A673 (cell line): ENCODE results near the gene LMCD1. TPM values are rescaled to one million over a fixed set of nuclear protein-coding genes. Genes with fewer than 3 reads are reported as not detected.

ENCODE experiments used
- BruUV-seq: library from RNA; stranded (reverse); fragments of 400-500 nt; replicated peaks from 2 replicates; lab custom pipeline; 2021; lab: Mats Ljungman, UMichigan
- CTCF ChIA-PET: fragments of 300-600 bp; sonication (Branson Sonifier 250); formaldehyde crosslinking; loops from one replicate; lab custom pipeline; 2022; ENCODE audit warnings: antibody characterized with exemption; lab: Charles Lee
- POLR2A ChIA-PET: fragments of 300-600 bp; sonication (Branson Sonifier 250); formaldehyde crosslinking; loops from one replicate; lab custom pipeline; 2022; ENCODE audit warnings: antibody characterized with exemption; ENCODE audit not compliant: low non-redundant PET; lab: Charles Lee
- DNase-seq: peaks from one replicate; pipeline ENCODE4 v3.0.0-alpha.2; 2015; ENCODE audit warnings: low spot score
- H3K27ac ChIP-seq: fragments of 200-600 bp; sonication (generic); 2 replicates; pipeline ENCODE4 v1.5.1; 2016; ENCODE audit warnings: mixed run types, low read depth, mild to moderate bottlenecking, mixed read lengths, antibody characterized with exemption, low read length; ENCODE audit not compliant: poor library complexity, severe bottlenecking
- H3K27me3 ChIP-seq: fragments of 200-600 bp; sonication (generic); replicated peaks from 2 replicates; pipeline ENCODE4 v1.6.1; 2017; ENCODE audit warnings: mixed run types, low read depth, mild to moderate bottlenecking, mixed read lengths, antibody characterized with exemption, low read length; ENCODE audit not compliant: insufficient read depth, poor library complexity
- H3K36me3 ChIP-seq: fragments of 200-600 bp; sonication (generic); 2 replicates; pipeline ENCODE4 v1.6.1; 2016; ENCODE audit warnings: mixed run types, mild to moderate bottlenecking, mixed read lengths, antibody characterized with exemption, low read length; ENCODE audit not compliant: insufficient read depth, poor library complexity, severe bottlenecking
- H3K4me1 ChIP-seq: fragments of 200-600 bp; sonication (generic); 2 replicates; pipeline ENCODE4 v1.6.1; 2017; ENCODE audit warnings: mixed run types, mild to moderate bottlenecking, mixed read lengths, antibody characterized with exemption, low read length; ENCODE audit not compliant: insufficient read depth, poor library complexity, severe bottlenecking
- H3K4me3 ChIP-seq: fragments of 200-600 bp; sonication (generic); 2 replicates; pipeline ENCODE4 v1.5.1; 2016; ENCODE audit warnings: low read depth, mixed run types, mild to moderate bottlenecking, mixed read lengths, low read length; ENCODE audit not compliant: poor library complexity, severe bottlenecking
- H3K9me3 ChIP-seq: fragments of 200-600 bp; sonication (generic); 2 replicates; pipeline ENCODE4 v1.6.1; 2016; ENCODE audit warnings: mixed run types, low read depth, mild to moderate bottlenecking, mixed read lengths, antibody characterized with exemption, low read length; ENCODE audit not compliant: poor library complexity, severe bottlenecking
- EZH2 ChIP-seq: fragments of 200-600 bp; sonication (generic); IDR thresholded peaks from 2 replicates; pipeline ENCODE4 v1.6.1; 2017; ENCODE audit warnings: borderline replicate concordance, low read depth, mild to moderate bottlenecking, mixed read lengths, antibody characterized with exemption, low read length; ENCODE audit not compliant: poor library complexity, severe bottlenecking
- intact Hi-C: fragments of 100-400 bp; cut with micrococcal nuclease; formaldehyde crosslinking; loops from one replicate; pipeline ENCODE4 v1.10.0; 2022; ENCODE audit not compliant: unreplicated experiment
- total RNA-seq: library from RNA; stranded (reverse); gene quantifications from 2 replicates; pipeline ENCODE4 v1.2.3, GENCODE V29; 2021
- TF ChIP-seq, protein P1 (sequence below): fragments of 300-800, 200-600 bp; sonication (generic); conservative IDR thresholded peaks from 2 replicates; pipeline ENCODE4 v1.5.1; 2017; ENCODE audit warnings: low read depth, mild to moderate bottlenecking, antibody characterized with exemption, low read length, moderate library complexity, mixed read lengths

The LMCD1 gene
- total RNA-seq, 1 experiment from 2014 or later, result 4.3 TPM

DNA sequence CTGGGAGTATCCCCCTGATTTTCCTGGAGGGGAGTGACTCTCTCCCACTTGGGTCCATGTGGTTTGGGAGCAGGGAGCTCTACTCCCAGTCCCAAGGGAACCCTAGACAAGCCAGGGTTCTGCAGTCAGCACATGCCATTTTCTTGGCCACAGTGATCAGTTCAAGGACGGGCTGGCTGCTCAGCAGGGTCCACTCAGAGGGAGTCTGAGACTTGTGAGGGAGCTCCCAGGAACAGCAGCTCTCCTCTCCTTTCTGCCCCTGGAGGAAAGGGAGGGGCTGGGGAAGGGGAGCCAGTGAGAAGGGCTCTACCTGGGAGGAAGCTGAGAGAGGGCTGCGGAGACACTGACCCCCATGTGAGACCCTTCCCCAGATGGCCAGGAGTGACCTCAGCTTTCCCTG, 29.1 kb upstream of the LMCD1 start:
- ChIA-PET POLR2A (no interaction called here), CTCF (no interaction called here)

DNA sequence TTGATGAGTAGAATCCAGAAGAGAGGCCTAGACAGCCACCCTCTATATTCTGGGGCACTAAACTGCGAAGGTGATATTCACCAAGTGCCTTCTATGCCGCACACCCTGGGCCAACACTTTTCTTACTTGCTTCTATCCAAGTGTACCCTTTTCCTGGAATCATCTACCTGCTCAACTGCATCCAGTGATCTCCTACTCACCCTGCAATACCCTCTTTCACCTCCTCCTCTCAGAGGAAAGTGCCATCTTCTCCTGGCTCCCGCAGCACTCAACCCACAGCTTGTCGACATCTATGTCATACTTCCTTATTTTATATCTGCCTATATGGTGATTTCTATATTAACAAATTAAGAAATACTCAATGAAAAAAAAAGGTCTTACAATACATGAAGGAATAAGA, 28.6 kb upstream of the LMCD1 start:
- Histone ChIP-seq H3K36me3 (no peaks in the 10 kb centered on the region), H3K4me3 (no peak overlapping the region), H3K27ac (no peak overlapping the region), H3K27me3 (no peaks in the 10 kb centered on the region), H3K4me1 (no peaks in the 10 kb centered on the region), H3K9me3 (no peaks in the 10 kb centered on the region)
- no peak for TF ChIP-seq EZH2
- TF ChIP-seq, protein P1, sequence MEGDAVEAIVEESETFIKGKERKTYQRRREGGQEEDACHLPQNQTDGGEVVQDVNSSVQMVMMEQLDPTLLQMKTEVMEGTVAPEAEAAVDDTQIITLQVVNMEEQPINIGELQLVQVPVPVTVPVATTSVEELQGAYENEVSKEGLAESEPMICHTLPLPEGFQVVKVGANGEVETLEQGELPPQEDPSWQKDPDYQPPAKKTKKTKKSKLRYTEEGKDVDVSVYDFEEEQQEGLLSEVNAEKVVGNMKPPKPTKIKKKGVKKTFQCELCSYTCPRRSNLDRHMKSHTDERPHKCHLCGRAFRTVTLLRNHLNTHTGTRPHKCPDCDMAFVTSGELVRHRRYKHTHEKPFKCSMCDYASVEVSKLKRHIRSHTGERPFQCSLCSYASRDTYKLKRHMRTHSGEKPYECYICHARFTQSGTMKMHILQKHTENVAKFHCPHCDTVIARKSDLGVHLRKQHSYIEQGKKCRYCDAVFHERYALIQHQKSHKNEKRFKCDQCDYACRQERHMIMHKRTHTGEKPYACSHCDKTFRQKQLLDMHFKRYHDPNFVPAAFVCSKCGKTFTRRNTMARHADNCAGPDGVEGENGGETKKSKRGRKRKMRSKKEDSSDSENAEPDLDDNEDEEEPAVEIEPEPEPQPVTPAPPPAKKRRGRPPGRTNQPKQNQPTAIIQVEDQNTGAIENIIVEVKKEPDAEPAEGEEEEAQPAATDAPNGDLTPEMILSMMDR, result no peak
- CTCF ChIA-PET, result no interaction called here
- DNase-seq, result no peak
- BruUV-seq, result no TSS peak
- POLR2A ChIA-PET, result no interaction called here
- intact Hi-C loops, result no loop called here

More for the DNA sequence above, 29.1 kb upstream of the LMCD1 start:
- Histone ChIP-seq H3K4me1 (no peaks in the 10 kb centered on the region), H3K27me3 (no peaks in the 10 kb centered on the region), H3K27ac (no peak overlapping the region), H3K36me3 (no peaks in the 10 kb centered on the region), H3K4me3 (no peak overlapping the region), H3K9me3 (no peaks in the 10 kb centered on the region)
- no peak for DNase-seq
- intact Hi-C loops, result no loop called here
- no TSS peak for BruUV-seq
- TF ChIP-seq, protein P1, result no peak
- TF ChIP-seq EZH2, result no peak

DNA sequence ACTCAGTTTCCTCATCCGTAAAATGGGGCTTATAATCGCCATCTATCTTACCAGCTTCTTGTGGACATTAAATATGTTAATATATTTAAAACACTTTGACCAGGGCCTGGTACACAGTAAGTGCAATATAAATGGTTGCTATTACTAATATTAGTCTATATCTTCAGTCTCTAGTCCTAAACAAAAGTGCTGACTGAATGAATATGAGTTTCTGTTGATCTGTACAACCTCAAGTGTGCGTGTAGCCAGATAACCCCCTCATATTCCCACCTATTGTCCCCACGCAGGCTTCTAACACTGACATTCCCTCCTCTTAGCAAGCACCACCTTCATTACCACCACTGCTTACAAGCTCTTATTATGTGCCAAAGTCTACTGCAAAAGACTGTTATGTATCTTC, 27.6 kb upstream of the LMCD1 start:
- BruUV-seq, result no TSS peak
- Histone ChIP-seq H3K27me3 (no peaks in the 10 kb centered on the region), H3K36me3 (no peaks in the 10 kb centered on the region), H3K9me3 (no peaks in the 10 kb centered on the region), H3K4me3 (no peak overlapping the region), H3K4me1 (no peaks in the 10 kb centered on the region), H3K27ac (no peak overlapping the region)
- POLR2A ChIA-PET, result no interaction called here
- CTCF ChIA-PET, result no interaction called here
- intact Hi-C loops, result no loop called here
- TF ChIP-seq, protein P1, result no peak
- no peak for TF ChIP-seq EZH2
- DNase-seq, result no peak
